ENCODE measurements around the gene NRXN3. TPM values are rescaled to one million over a fixed set of nuclear protein-coding genes. Genes with fewer than 3 reads are reported as not detected.

Gene NRXN3
- total RNA-seq, 1 experiment from 2014 or later, result not detected

GRCh38 chr14:79878785-79879184 is 1708.6 kb downstream of the NRXN3 start:
- H3K4me1 ChIP-seq (replicated peaks; ENCODE audit: insufficient read depth), result no peaks in the 10 kb centered on the region
- POLR2A ChIA-PET (ENCODE audit: unreplicated experiment), result no interaction called here
- H3F3A ChIP-seq (ENCODE audit: insufficient read depth, low read depth), result no peaks in the 10 kb centered on the region

GRCh38 chr14:79881299-79881698 is 1711.1 kb downstream of the NRXN3 start:
- CTCF ChIA-PET, result interaction anchor here (0.6 kb wide), 1 partner anchor 75 kb away, joined by 11 read pairs; no protein-coding TSS in a partner anchor
- no peaks in the 10 kb centered on the region for H3K9me3 ChIP-seq (ENCODE audit: insufficient read depth, low read depth)
- peaks cover 16% of the 10 kb centered on the region for H3K27me3 ChIP-seq (ENCODE audit: insufficient read depth, low read depth)
- H3K4me2 ChIP-seq, result no peak overlapping the region
- no peak for DNase-seq
- no peaks in the 10 kb centered on the region for H3F3A ChIP-seq (ENCODE audit: insufficient read depth, low read depth)
- no peaks in the 10 kb centered on the region for H3K4me1 ChIP-seq (replicated peaks; ENCODE audit: insufficient read depth)
- H3K27ac ChIP-seq, result no peak overlapping the region
- H3K79me2 ChIP-seq (ENCODE audit: low read depth), result no peaks in the 10 kb centered on the region
- TF ChIP-seq CTCF (conservative IDR thresholded peaks at IDR 0.05) (no peak), EZH2 (IDR thresholded peaks at IDR 0.05; ENCODE audit: low read depth) (no peak)
- no peak overlapping the region for H3K4me3 ChIP-seq
- POLR2A ChIA-PET (ENCODE audit: unreplicated experiment), result no interaction called here
- no peaks in the 10 kb centered on the region for H3K36me3 ChIP-seq (ENCODE audit: low read depth)
- no peaks in the 10 kb centered on the region for H4K20me1 ChIP-seq (ENCODE audit: insufficient read depth)
- no peaks in the 10 kb centered on the region for H3K9me2 ChIP-seq (ENCODE audit: insufficient read depth)
- intact Hi-C loops (cut with micrococcal nuclease; ENCODE audit: unreplicated experiment), result no loop called here
- BruUV-seq (replicated peaks), result no TSS peak
- no peak overlapping the region for H2AFZ ChIP-seq

More at GRCh38 chr14:79878785-79879184, 1708.6 kb downstream of the NRXN3 start:
- no peak overlapping the region for H2AFZ ChIP-seq
- no peaks in the 10 kb centered on the region for H4K20me1 ChIP-seq (ENCODE audit: insufficient read depth)
- intact Hi-C loops (cut with micrococcal nuclease; ENCODE audit: unreplicated experiment), result no loop called here
- peaks cover 29% of the 10 kb centered on the region for H3K27me3 ChIP-seq (ENCODE audit: insufficient read depth, low read depth)
- no peak overlapping the region for H3K4me2 ChIP-seq
- no TSS peak for BruUV-seq (replicated peaks)
- no peaks in the 10 kb centered on the region; the same call in 1 of the 2 replicates for H3K9me3 ChIP-seq (ENCODE audit: insufficient read depth, low read depth)
- CTCF ChIA-PET, result no interaction called here
- H3K27ac ChIP-seq, result no peak overlapping the region
- no peaks in the 10 kb centered on the region for H3K9me2 ChIP-seq (ENCODE audit: insufficient read depth)
- no peak overlapping the region for H3K4me3 ChIP-seq
- DNase-seq, result no peak
- TF ChIP-seq EZH2 (IDR thresholded peaks at IDR 0.05; ENCODE audit: low read depth) (no peak), CTCF (conservative IDR thresholded peaks at IDR 0.05) (no peak)
- no peaks in the 10 kb centered on the region for H3K79me2 ChIP-seq (ENCODE audit: low read depth)
- no peaks in the 10 kb centered on the region for H3K36me3 ChIP-seq (ENCODE audit: low read depth)

GRCh38 chr14:79890527-79890926 is 1720.4 kb downstream of the NRXN3 start:
- no peak for TF ChIP-seq EZH2 (IDR thresholded peaks at IDR 0.05; ENCODE audit: low read depth)
- TF ChIP-seq CTCF (conservative IDR thresholded peaks at IDR 0.05), result no peak
- H3K27me3 ChIP-seq (ENCODE audit: insufficient read depth, low read depth), result peaks cover 29% of the 10 kb centered on the region; the same call in 1 of the 2 replicates
- no peak overlapping the region for H2AFZ ChIP-seq
- CTCF ChIA-PET, result no interaction called here
- no peak overlapping the region for H3K27ac ChIP-seq
- H3K9me2 ChIP-seq (ENCODE audit: insufficient read depth), result no peaks in the 10 kb centered on the region
- POLR2A ChIA-PET (ENCODE audit: unreplicated experiment), result no interaction called here
- H3F3A ChIP-seq (ENCODE audit: insufficient read depth, low read depth), result no peaks in the 10 kb centered on the region
- no peaks in the 10 kb centered on the region for H4K20me1 ChIP-seq (ENCODE audit: insufficient read depth)
- no peak overlapping the region for H3K4me2 ChIP-seq
- no peaks in the 10 kb centered on the region for H3K79me2 ChIP-seq (ENCODE audit: low read depth)
- intact Hi-C loops (cut with micrococcal nuclease; ENCODE audit: unreplicated experiment), result no loop called here
- no peak for DNase-seq
- H3K36me3 ChIP-seq (ENCODE audit: low read depth), result no peaks in the 10 kb centered on the region
- no peak overlapping the region for H3K4me3 ChIP-seq
- no peaks in the 10 kb centered on the region for H3K9me3 ChIP-seq (ENCODE audit: insufficient read depth, low read depth)
- no TSS peak for BruUV-seq (replicated peaks)
- H3K4me1 ChIP-seq (replicated peaks; ENCODE audit: insufficient read depth), result no peaks in the 10 kb centered on the region

All from PC-9 (cell line).